GM18511 (cell line): ENCODE measurements around the gene FILIP1L.

ENCODE experiments used
- ATAC-seq: cut with Tn5 transposase; IDR thresholded peaks from one replicate; pipeline ENCODE4 v1.9.1; 2021; ENCODE audit warnings: mild to moderate bottlenecking, moderate library complexity; ENCODE audit not compliant: unreplicated experiment

FILIP1L gene

GRCh38 chr3:100125161-100125938 lies 11.0 kb upstream of the FILIP1L start:
- ATAC-seq: no peak

GRCh38 chr3:100124201-100124761 lies 10.0 kb upstream of the FILIP1L start:
- no peak for ATAC-seq

DNA sequence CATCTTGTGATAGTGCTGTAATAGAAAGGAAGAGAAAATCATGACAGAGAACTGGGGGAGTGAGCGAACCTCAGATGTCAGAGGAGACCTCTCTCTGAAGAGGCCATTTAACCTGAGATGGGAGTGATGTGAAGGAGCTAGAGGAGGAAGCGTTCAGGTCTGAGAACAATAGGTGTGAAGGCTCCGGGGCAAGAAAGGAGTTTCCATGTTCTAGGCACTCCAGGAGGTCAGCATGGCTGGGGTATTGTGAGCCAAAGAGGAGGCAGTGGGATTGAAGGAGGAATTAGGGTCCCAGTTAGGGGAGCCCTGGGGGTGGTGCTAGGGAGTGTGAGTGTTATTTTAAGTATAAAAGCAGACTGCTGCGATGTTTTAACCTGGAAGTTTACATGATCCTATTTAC lies 8.8 kb upstream of the FILIP1L start:
- ATAC-seq: no peak

- no peak for ATAC-seq
These were observed 8.0 kb upstream of the FILIP1L start for GRCh38 chr3:100122321-100122720.

DNA sequence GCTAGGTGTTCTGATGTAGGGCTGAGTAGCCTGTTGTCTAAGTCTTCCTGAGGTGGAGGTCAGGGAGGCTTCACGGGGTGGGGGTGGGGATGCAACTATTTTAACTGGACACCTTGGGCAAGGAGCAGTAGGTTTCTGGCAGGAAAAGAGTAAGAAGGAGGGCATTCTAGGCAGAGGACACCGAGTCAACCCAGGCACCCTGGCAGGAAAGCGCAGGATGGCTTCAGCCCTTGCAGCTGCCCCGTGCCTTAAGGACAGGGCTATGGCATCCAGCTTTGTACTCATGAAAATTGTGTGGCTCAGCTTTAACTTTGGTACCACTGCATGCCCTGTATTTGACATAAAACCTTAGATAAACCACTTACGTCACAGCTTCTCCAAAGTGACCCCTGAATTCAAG lies 6.4 kb upstream of the FILIP1L start:
- no peak for ATAC-seq

GRCh38 chr3:100120012-100120411 lies 5.7 kb upstream of the FILIP1L start:
- ATAC-seq: no peak

DNA sequence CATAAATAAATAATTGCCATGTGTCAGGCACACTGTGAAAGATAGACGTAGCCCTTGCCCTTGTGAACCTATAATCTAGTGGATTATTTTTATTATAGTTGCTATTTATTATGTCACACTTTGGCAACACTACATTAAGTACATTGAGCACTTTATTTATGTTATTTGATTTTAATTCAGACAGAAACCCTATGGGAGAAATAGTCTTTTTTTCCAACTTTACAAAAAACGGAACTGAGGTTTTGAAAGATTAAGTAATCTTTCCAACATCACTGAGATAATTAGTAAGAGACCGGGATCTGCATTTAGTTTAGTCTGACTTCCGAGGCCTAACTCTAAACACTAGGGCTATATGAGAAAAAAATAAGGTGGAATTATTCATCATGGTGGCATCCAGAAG lies 2.8 kb upstream of the FILIP1L start:
- ATAC-seq: no peak

- no peak for ATAC-seq
These were observed 433 bp downstream of the FILIP1L start for GRCh38 chr3:100113723-100114412.

GRCh38 chr3:100111728-100112127 lies 2.6 kb downstream of the FILIP1L start:
- ATAC-seq: no peak

GRCh38 chr3:100110162-100110561 lies 4.1 kb downstream of the FILIP1L start:
- no peak for ATAC-seq

DNA sequence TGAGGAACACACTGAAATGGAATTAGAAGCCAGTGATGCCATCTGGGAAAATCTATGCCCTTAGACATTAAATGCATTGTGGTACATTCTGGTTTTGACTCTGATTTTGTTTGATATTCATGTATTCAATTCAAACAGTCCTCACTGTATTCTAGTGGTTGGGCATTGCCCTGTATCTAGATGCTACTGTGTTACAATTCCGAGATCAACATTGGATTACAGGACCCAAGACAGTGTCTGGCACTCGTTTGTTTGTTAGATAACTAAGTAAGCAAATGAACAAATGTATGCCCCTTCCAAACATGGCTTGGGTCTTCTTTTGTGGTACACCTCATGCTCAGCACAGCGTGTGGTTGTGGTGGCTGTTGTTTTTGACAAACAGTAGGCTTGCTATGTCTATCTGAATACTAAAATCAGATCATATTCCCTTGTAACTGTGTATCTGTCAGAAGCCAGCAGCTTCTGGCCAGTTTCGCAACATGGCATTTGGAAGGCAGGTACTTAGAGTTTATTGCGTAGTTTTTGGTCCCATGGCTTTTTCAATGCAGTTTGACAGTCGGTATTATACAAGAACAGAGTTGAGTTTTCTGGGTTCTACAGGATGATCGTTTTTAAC lies 5.7 kb downstream of the FILIP1L start:
- no peak for ATAC-seq

GRCh38 chr3:100107221-100107814 lies 7.0 kb downstream of the FILIP1L start:
- no peak for ATAC-seq

GRCh38 chr3:100106531-100107141 lies 7.7 kb downstream of the FILIP1L start:
- no peak for ATAC-seq

- ATAC-seq: no peak
These were observed 8.2 kb downstream of the FILIP1L start for GRCh38 chr3:100106094-100106493.

- ATAC-seq: peak; percentile 39
These were observed 8.8 kb downstream of the FILIP1L start for GRCh38 chr3:100105501-100105900.

DNA sequence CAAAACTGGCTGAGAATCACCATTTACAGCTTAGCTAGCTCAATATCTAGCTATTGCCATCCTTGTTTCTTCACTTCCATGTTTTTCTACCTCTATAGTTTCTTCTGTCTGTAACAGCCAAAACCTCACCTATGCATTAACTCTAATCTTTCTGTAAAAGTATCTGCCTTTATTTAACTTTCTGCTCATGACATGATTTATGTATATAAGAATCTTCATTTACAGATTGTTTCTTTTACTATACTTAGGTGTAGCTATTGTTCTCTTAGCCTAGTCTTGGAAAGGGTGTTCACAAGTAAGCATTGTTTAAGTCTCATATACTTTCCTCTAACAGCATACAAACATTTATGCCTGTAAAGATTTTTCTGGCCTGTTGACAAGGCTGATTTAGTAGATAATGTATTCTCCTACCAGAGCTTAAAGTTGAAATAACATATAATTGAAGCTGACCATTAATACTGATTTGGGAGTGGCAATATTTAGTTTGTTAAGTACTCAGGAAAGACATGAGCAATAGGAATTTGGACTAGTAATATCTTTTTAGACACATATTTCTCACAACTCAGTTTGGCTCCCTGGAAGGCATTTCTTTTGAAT lies 9.4 kb downstream of the FILIP1L start:
- ATAC-seq: no peak

DNA sequence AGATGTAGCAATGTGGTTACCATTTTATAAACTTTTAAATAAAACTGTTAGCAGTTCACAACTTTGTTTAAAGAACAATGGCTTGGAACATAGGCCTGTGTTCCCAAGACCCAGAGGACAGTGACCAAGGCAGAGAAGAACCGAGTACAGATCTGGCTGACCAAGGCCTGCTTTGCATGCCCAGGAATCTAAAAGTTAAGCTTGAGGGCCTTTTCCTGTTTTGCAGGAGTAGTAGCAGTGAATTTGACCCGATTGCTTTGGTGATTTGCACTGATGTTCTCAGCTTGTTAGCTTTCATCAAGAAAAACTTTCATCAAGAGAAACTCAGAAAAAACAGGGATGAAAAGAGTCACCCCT lies 9.9 kb downstream of the FILIP1L start:
- peak; percentile 31 for ATAC-seq

DNA sequence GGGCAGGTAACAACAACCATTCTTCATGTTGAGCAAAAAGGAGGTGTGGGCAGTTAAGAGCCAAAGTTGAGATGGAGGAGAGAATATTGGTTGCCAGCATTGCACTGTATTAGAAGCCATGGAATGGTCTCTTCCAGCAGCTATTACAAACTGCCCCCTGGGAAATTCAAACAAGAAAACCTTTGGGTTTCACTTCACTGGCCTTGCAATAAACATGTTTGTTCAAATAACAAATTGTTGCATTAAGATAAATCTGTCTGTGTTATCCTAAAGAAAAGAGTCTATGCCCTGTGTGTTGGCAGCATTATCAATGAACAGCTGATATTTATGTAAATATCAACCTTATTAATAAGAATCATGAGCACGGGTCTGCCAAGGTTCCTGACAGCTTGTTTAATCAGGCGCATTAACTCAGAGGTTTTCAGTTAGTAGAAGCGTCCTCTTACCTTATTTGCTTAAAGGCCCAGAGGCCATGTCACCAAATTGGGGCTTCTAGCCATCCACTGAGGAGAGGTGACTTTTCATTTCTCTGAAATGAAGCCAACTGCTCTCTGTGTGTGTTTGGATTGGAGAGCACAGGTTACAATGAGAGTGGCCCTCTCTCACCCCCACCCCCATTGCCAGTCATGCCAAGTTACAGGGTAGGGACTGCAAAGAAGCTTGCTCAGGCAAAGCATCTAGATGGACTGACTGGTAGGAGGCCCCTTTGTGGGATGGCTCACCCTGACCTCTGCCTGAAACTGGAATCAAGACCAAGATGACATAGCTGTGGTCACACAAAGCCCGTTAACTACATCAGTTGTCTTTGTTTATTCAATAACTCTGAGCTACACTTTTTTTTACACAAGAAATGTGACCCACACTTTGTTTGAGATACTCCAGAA lies 10.5 kb downstream of the FILIP1L start:
- peak; percentile 91 for ATAC-seq

DNA sequence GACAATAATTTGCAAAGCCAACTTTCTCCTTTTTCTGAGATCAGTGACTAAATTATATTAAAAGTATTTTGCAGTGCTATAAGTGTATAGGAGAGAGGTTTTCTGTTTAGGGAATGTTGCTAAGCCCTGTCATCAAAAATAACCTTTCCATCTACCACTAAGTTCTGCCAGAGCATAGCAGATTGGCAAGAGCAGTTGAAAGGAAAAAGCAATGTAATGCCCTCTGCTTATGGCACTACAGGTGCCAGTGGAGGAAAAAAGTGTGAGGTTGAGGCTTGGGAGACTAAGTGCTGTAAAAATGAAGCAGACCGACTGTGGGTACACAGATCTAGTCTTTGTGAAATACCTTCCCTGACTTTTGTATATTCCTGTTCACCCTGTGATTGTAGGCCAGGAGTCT lies 11.5 kb downstream of the FILIP1L start:
- no peak for ATAC-seq

GRCh38 chr3:100100425-100100824 lies 13.9 kb downstream of the FILIP1L start:
- no peak for ATAC-seq
